ENCODE results near the gene CCNF. TPM values are rescaled to one million over a fixed set of nuclear protein-coding genes. Genes with fewer than 3 reads are reported as not detected.

Gene CCNF
- total and polyA plus RNA-seq, 2 donors, result 4.0 to 22.7 TPM

GRCh38 chr16:2499890-2500429 lies 70.7 kb downstream of the CCNF start:
- no peak for DNase-seq (ENCODE audit: low read depth in 6 of 9, low spot score in 9 of 9)

GRCh38 chr16:2500430-2500917 lies 71.2 kb downstream of the CCNF start:
- 96% methylated on average over 20 of the region's 20 CpGs for WGBS
- H3K36me3 ChIP-seq (ENCODE audit: control insufficient read depth in 2 of 2, insufficient read depth in 2 of 2, low read length in 1 of 2), result peaks cover 3 to 13% of the 10 kb centered on the region in 2 donors
- H3K4me1 ChIP-seq (ENCODE audit: control insufficient read depth in 2 of 2, insufficient read depth in 2 of 2, low read length in 2 of 2), result peaks cover 0 to 21% of the 10 kb centered on the region in 2 donors
- H3K4me3 ChIP-seq (ENCODE audit: low read length in 2 of 2), result no peak overlapping the region
- H3K9me3 ChIP-seq (ENCODE audit: control insufficient read depth in 2 of 2, insufficient read depth in 1 of 2, low read length in 1 of 2), result no peaks in the 10 kb centered on the region
- no peak for DNase-seq (ENCODE audit: low read depth in 6 of 9, low spot score in 9 of 9)
- no peak overlapping the region for H3K27ac ChIP-seq (ENCODE audit: low read depth in 1 of 2, low read length in 1 of 2)
- no peaks in the 10 kb centered on the region for H3K27me3 ChIP-seq (ENCODE audit: control insufficient read depth in 2 of 2, insufficient read depth in 1 of 2, low read length in 1 of 2)

More at GRCh38 chr16:2499890-2500429, 70.7 kb downstream of the CCNF start:
- WGBS, result 97% methylated on average over 29 of the region's 29 CpGs
- Histone ChIP-seq H3K27ac (ENCODE audit: low read depth in 1 of 2, low read length in 1 of 2) (no peak overlapping the region), H3K4me3 (ENCODE audit: low read length in 2 of 2) (no peak overlapping the region), H3K4me1 (ENCODE audit: control insufficient read depth in 2 of 2, insufficient read depth in 2 of 2, low read length in 2 of 2) (peaks cover 0 to 21% of the 10 kb centered on the region in 2 donors), H3K36me3 (ENCODE audit: control insufficient read depth in 2 of 2, insufficient read depth in 2 of 2, low read length in 1 of 2) (peaks cover 3 to 13% of the 10 kb centered on the region in 2 donors), H3K27me3 (ENCODE audit: control insufficient read depth in 2 of 2, insufficient read depth in 1 of 2, low read length in 1 of 2) (no peaks in the 10 kb centered on the region), H3K9me3 (ENCODE audit: control insufficient read depth in 2 of 2, insufficient read depth in 1 of 2, low read length in 1 of 2) (no peaks in the 10 kb centered on the region)

GRCh38 chr16:2500918-2501750 lies 71.9 kb downstream of the CCNF start:
- peaks cover 3 to 13% of the 10 kb centered on the region in 2 donors for H3K36me3 ChIP-seq (ENCODE audit: control insufficient read depth in 2 of 2, insufficient read depth in 2 of 2, low read length in 1 of 2)
- H3K4me1 ChIP-seq (ENCODE audit: control insufficient read depth in 2 of 2, insufficient read depth in 2 of 2, low read length in 2 of 2), result peaks cover 0 to 21% of the 10 kb centered on the region in 2 donors
- H3K9me3 ChIP-seq (ENCODE audit: control insufficient read depth in 2 of 2, insufficient read depth in 1 of 2, low read length in 1 of 2), result no peaks in the 10 kb centered on the region
- H3K27me3 ChIP-seq (ENCODE audit: control insufficient read depth in 2 of 2, insufficient read depth in 1 of 2, low read length in 1 of 2), result no peaks in the 10 kb centered on the region
- peak; percentile 58 to 91 (median 76) for DNase-seq (ENCODE audit: low read depth in 6 of 9, low spot score in 9 of 9)
- H3K27ac ChIP-seq (ENCODE audit: low read depth in 1 of 2, low read length in 1 of 2), result no peak overlapping the region
- WGBS, result 44% methylated on average over 23 of the region's 23 CpGs
- H3K4me3 ChIP-seq (ENCODE audit: low read length in 2 of 2), result peak overlapping the region; percentile 22 to 32

- H3K9me3 ChIP-seq (ENCODE audit: control insufficient read depth in 2 of 2, insufficient read depth in 1 of 2, low read length in 1 of 2), result no peaks in the 10 kb centered on the region
- WGBS, result 95% methylated on average over 18 of the region's 18 CpGs
- no peaks in the 10 kb centered on the region for H3K27me3 ChIP-seq (ENCODE audit: control insufficient read depth in 2 of 2, insufficient read depth in 1 of 2, low read length in 1 of 2)
- no peak overlapping the region for H3K4me3 ChIP-seq (ENCODE audit: low read length in 2 of 2)
- H3K36me3 ChIP-seq (ENCODE audit: control insufficient read depth in 2 of 2, insufficient read depth in 2 of 2, low read length in 1 of 2), result peaks cover 0 to 7% of the 10 kb centered on the region in 2 donors
- H3K4me1 ChIP-seq (ENCODE audit: control insufficient read depth in 2 of 2, insufficient read depth in 2 of 2, low read length in 2 of 2), result peaks cover 0 to 29% of the 10 kb centered on the region in 2 donors
- H3K27ac ChIP-seq (ENCODE audit: low read depth in 1 of 2, low read length in 1 of 2), result no peak overlapping the region
- DNase-seq (ENCODE audit: low read depth in 6 of 9, low spot score in 9 of 9), result no peak
Measured at GRCh38 chr16:2501946-2502895, 73.0 kb downstream of the CCNF start.

GRCh38 chr16:2505695-2506094 lies 76.4 kb downstream of the CCNF start:
- DNase-seq (ENCODE audit: low read depth in 6 of 9, low spot score in 9 of 9), result no peak
- H3K36me3 ChIP-seq (ENCODE audit: control insufficient read depth in 2 of 2, insufficient read depth in 2 of 2, low read length in 1 of 2), result no peaks in the 10 kb centered on the region
- no peak overlapping the region for H3K4me3 ChIP-seq (ENCODE audit: low read length in 2 of 2)
- H3K4me1 ChIP-seq (ENCODE audit: control insufficient read depth in 2 of 2, insufficient read depth in 2 of 2, low read length in 2 of 2), result peaks cover 3 to 60% of the 10 kb centered on the region in 2 donors
- 96% methylated on average over 14 of the region's 14 CpGs for WGBS
- no peak overlapping the region for H3K27ac ChIP-seq (ENCODE audit: low read depth in 1 of 2, low read length in 1 of 2)
- peaks cover 0 to 8% of the 10 kb centered on the region in 2 donors for H3K9me3 ChIP-seq (ENCODE audit: control insufficient read depth in 2 of 2, insufficient read depth in 1 of 2, low read length in 1 of 2)
- no peaks in the 10 kb centered on the region for H3K27me3 ChIP-seq (ENCODE audit: control insufficient read depth in 2 of 2, insufficient read depth in 1 of 2, low read length in 1 of 2)

- H3K27ac ChIP-seq (ENCODE audit: low read depth in 1 of 2, low read length in 1 of 2), result peak overlapping the region; percentile 73 to 74
- H3K4me1 ChIP-seq (ENCODE audit: control insufficient read depth in 2 of 2, insufficient read depth in 2 of 2, low read length in 2 of 2), result peaks cover 3 to 59% of the 10 kb centered on the region in 2 donors
- peak in 1 of 9 donors; percentile 52 for DNase-seq (ENCODE audit: low read depth in 6 of 9, low spot score in 9 of 9)
- H3K9me3 ChIP-seq (ENCODE audit: control insufficient read depth in 2 of 2, insufficient read depth in 1 of 2, low read length in 1 of 2), result peaks cover 0 to 8% of the 10 kb centered on the region in 2 donors
- no peaks in the 10 kb centered on the region for H3K36me3 ChIP-seq (ENCODE audit: control insufficient read depth in 2 of 2, insufficient read depth in 2 of 2, low read length in 1 of 2)
- H3K27me3 ChIP-seq (ENCODE audit: control insufficient read depth in 2 of 2, insufficient read depth in 1 of 2, low read length in 1 of 2), result no peaks in the 10 kb centered on the region
- no peak overlapping the region for H3K4me3 ChIP-seq (ENCODE audit: low read length in 2 of 2)
- WGBS, result 30% methylated on average over 14 of the region's 14 CpGs
Measured at GRCh38 chr16:2507052-2507659, 77.9 kb downstream of the CCNF start.

- no peak for DNase-seq (ENCODE audit: low read depth in 6 of 9, low spot score in 9 of 9)
Measured at GRCh38 chr16:2507665-2508064, 78.4 kb downstream of the CCNF start.

More at GRCh38 chr16:2507665-2508064, 78.4 kb downstream of the CCNF start:
- WGBS, result 77% methylated on average over 11 of the region's 11 CpGs
- Histone ChIP-seq H3K27ac (ENCODE audit: low read depth in 1 of 2, low read length in 1 of 2) (peak overlapping the region; percentile 73 to 74), H3K36me3 (ENCODE audit: control insufficient read depth in 2 of 2, insufficient read depth in 2 of 2, low read length in 1 of 2) (no peaks in the 10 kb centered on the region), H3K9me3 (ENCODE audit: control insufficient read depth in 2 of 2, insufficient read depth in 1 of 2, low read length in 1 of 2) (peaks cover 0 to 8% of the 10 kb centered on the region in 2 donors), H3K4me1 (ENCODE audit: control insufficient read depth in 2 of 2, insufficient read depth in 2 of 2, low read length in 2 of 2) (peaks cover 6 to 59% of the 10 kb centered on the region in 2 donors), H3K27me3 (ENCODE audit: control insufficient read depth in 2 of 2, insufficient read depth in 1 of 2, low read length in 1 of 2) (no peaks in the 10 kb centered on the region), H3K4me3 (ENCODE audit: low read length in 2 of 2) (no peak overlapping the region)
